Activated T-helper 1 cell treated with anti-CD3 and anti-CD28 coated beads, Interleukin-2, amount 50 U/mL, for 16 hours (primary cell): ENCODE results near the gene CDYL.

Source experiments
- DNase-seq, 2 donors: peaks; one replicate each; pipeline ENCODE4 v3.0.0-alpha.2; 2020; ENCODE audit warnings: low read depth in 1 of 2, low spot score in 1 of 2

CDYL gene

GRCh38 chr6:4931530-4932227 lies 155.5 kb downstream of the CDYL start:
- DNase-seq = no peak

GRCh38 chr6:4932228-4932903 lies 156.2 kb downstream of the CDYL start:
- no peak for DNase-seq

- DNase-seq = no peak
These were observed 159.3 kb downstream of the CDYL start for GRCh38 chr6:4935486-4935885.

GRCh38 chr6:4935975-4936680 lies 159.9 kb downstream of the CDYL start:
- no peak for DNase-seq

GRCh38 chr6:4936681-4937041 lies 160.5 kb downstream of the CDYL start:
- DNase-seq = no peak

GRCh38 chr6:4937414-4937813 lies 161.2 kb downstream of the CDYL start:
- no peak for DNase-seq

- DNase-seq = no peak
These were observed 163.0 kb downstream of the CDYL start for GRCh38 chr6:4939241-4939640.

- DNase-seq = no peak
These were observed 164.2 kb downstream of the CDYL start for GRCh38 chr6:4940416-4940815.

- peak in 1 of 2 donors; percentile 15 for DNase-seq
These were observed 165.8 kb downstream of the CDYL start for GRCh38 chr6:4941782-4942672.

- DNase-seq = no peak
These were observed 166.4 kb downstream of the CDYL start for GRCh38 chr6:4942673-4943009.

- DNase-seq = no peak
These were observed 167.5 kb downstream of the CDYL start for GRCh38 chr6:4943716-4944115.

GRCh38 chr6:4944325-4944724 lies 168.1 kb downstream of the CDYL start:
- no peak for DNase-seq

GRCh38 chr6:4946521-4946920 lies 170.3 kb downstream of the CDYL start:
- DNase-seq = no peak

- no peak for DNase-seq
These were observed 171.5 kb downstream of the CDYL start for GRCh38 chr6:4947716-4948115.

- no peak for DNase-seq
These were observed 172.7 kb downstream of the CDYL start for GRCh38 chr6:4948781-4949450.

GRCh38 chr6:4950076-4950475 lies 173.9 kb downstream of the CDYL start:
- no peak for DNase-seq

GRCh38 chr6:4950836-4951533 lies 174.8 kb downstream of the CDYL start:
- no peak for DNase-seq

- DNase-seq = no peak
These were observed 177.2 kb downstream of the CDYL start for GRCh38 chr6:4953440-4953839.

- no peak for DNase-seq
These were observed 180.4 kb downstream of the CDYL start for GRCh38 chr6:4956625-4957024.

GRCh38 chr6:4957521-4958231 lies 181.5 kb downstream of the CDYL start:
- DNase-seq = no peak
